PC-3 (cell line): Measurements from ENCODE around the gene MACROD2. TPM values are rescaled to one million over a fixed set of nuclear protein-coding genes. Genes with fewer than 3 reads are reported as not detected.

Experiments
- ATAC-seq: fragments of 200-7000 bp; cut with Tn5 transposase; 2 replicates; pipeline ENCODE4 v1.9.1; 2020; ENCODE audit warnings: mild to moderate bottlenecking, moderate library complexity
- BruUV-seq: library from RNA; stranded (reverse); fragments of 400-500 nt; replicated peaks from 2 replicates; lab custom pipeline; 2021; lab: Mats Ljungman, UMichigan
- CTCF ChIA-PET: fragments of 300-600 bp; sonication (Branson Sonifier 250); formaldehyde crosslinking; loops from one replicate; lab custom pipeline; 2022; ENCODE audit warnings: antibody characterized with exemption; lab: Charles Lee
- POLR2A ChIA-PET: fragments of 300-600 bp; sonication (Branson Sonifier 250); formaldehyde crosslinking; loops from one replicate; lab custom pipeline; 2022; ENCODE audit warnings: antibody characterized with exemption; ENCODE audit not compliant: unreplicated experiment; lab: Charles Lee
- DNase-seq: peaks from one replicate; pipeline ENCODE4 v3.0.0-alpha.2; 2015
- H2AFZ ChIP-seq: fragments of 300-600 bp; sonication (generic); 2 replicates; pipeline ENCODE4 v1.6.0; 2016; ENCODE audit warnings: antibody characterized with exemption, low read length
- H3F3A ChIP-seq: fragments of 300-600 bp; sonication (generic); one replicate; pipeline ENCODE4 v1.6.0; 2017; ENCODE audit warnings: antibody characterized with exemption, low read length, control low read depth, mild to moderate bottlenecking; ENCODE audit not compliant: unreplicated experiment
- H3K27ac ChIP-seq: fragments of 300-600 bp; sonication (generic); 2 replicates; pipeline ENCODE4 v1.5.1; 2016; ENCODE audit warnings: mild to moderate bottlenecking, low read length
- H3K27me3 ChIP-seq: fragments of 300-600 bp; sonication (generic); 2 replicates; pipeline ENCODE4 v1.6.1; 2016; ENCODE audit warnings: low read length, mixed read lengths
- H3K36me3 ChIP-seq: fragments of 300-600 bp; sonication (generic); 2 replicates; pipeline ENCODE4 v1.6.1; 2016; ENCODE audit warnings: low read depth, mixed run types, low read length, mixed read lengths
- H3K4me1 ChIP-seq: fragments of 300-600 bp; sonication (generic); 2 replicates; pipeline ENCODE4 v1.5.1; 2016; ENCODE audit warnings: low read length; ENCODE audit not compliant: insufficient read depth
- H3K4me2 ChIP-seq: fragments of 300-600 bp; sonication (generic); 2 replicates; pipeline ENCODE4 v1.6.0; 2016; ENCODE audit warnings: low read length
- H3K4me3 ChIP-seq: fragments of 300-600 bp; sonication (generic); 2 replicates; pipeline ENCODE4 v1.5.1; 2016; ENCODE audit warnings: mild to moderate bottlenecking, low read length, mixed read lengths
- H3K79me2 ChIP-seq: fragments of 300-600 bp; sonication (generic); 2 replicates; pipeline ENCODE4 v1.6.1; 2017; ENCODE audit warnings: low read length, mixed read lengths
- H3K9ac ChIP-seq: fragments of 300-600 bp; sonication (generic); 2 replicates; pipeline ENCODE4 v1.6.0; 2016; ENCODE audit warnings: mild to moderate bottlenecking, low read length
- H3K9me2 ChIP-seq: fragments of 300-600 bp; sonication (generic); replicated peaks from 2 replicates; pipeline ENCODE4 v1.6.1; 2016; ENCODE audit warnings: mixed run types, low read length, mixed read lengths
- H3K9me3 ChIP-seq: fragments of 300-600 bp; sonication (generic); 2 replicates; pipeline ENCODE4 v1.6.1; 2016; ENCODE audit warnings: low read length, mixed read lengths
- H4K20me1 ChIP-seq: fragments of 300-600 bp; sonication (generic); 2 replicates; pipeline ENCODE4 v1.6.1; 2016; ENCODE audit warnings: low read length, mixed read lengths
- EZH2 ChIP-seq: fragments of 300-600 bp; sonication (generic); IDR thresholded peaks from one replicate; pipeline ENCODE4 v1.6.1; 2017; ENCODE audit warnings: antibody characterized with exemption, mild to moderate bottlenecking, low read length; ENCODE audit not compliant: unreplicated experiment
- EZH2phosphoT487 ChIP-seq: fragments of 300-600 bp; sonication (generic); IDR thresholded peaks from 2 replicates; pipeline ENCODE4 v1.6.1; 2018; ENCODE audit warnings: mild to moderate bottlenecking, antibody characterized with exemption, low read length, borderline replicate concordance
- intact Hi-C: fragments of 100-400 bp; cut with micrococcal nuclease; formaldehyde crosslinking; loops from 2 replicates; pipeline ENCODE4 v1.9.0; 2023
- total RNA-seq: library from RNA; depleted of rRNA; stranded (reverse); fragments of >200 nt; gene quantifications from 2 replicates; pipeline ENCODE4 v1.2.3, GENCODE V29; 2014
- TF ChIP-seq, protein P1 (sequence below): fragments of 300-600 bp; sonication (generic); conservative IDR thresholded peaks from 2 replicates; pipeline ENCODE4 v1.5.1; 2017; ENCODE audit warnings: antibody characterized with exemption, low read depth, mild to moderate bottlenecking, low read length

MACROD2 gene
- total RNA-seq, 1 experiment from 2014 or later = 3.1 TPM

DNA sequence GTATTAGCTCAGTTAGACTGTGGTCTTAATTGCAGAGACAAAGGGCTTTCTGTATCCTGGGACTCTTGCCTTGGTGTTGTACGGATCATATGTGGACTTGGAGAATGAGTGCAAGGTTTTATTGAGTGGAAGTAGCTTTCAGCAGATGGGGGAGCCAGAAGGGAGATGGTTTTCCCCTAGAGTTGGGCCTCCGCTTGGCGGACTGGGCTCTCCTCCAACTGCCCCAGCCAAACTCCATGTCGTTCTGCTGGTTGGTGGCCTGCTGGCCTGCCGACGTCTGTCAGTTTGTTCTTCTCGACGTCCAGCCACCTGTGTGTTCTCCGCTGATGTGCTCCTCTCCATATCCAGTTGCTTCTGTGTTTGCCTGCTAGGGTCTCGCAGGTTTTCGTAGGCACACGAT, 531.6 kb downstream of the MACROD2 start:
- no peak overlapping the region for H3K4me3 ChIP-seq
- DNase-seq = no peak
- no peaks in the 10 kb centered on the region for H3F3A ChIP-seq
- no peaks in the 10 kb centered on the region for H4K20me1 ChIP-seq
- no peaks in the 10 kb centered on the region for H3K27me3 ChIP-seq
- TF ChIP-seq EZH2phosphoT487 (no peak), EZH2 (no peak)
- TF ChIP-seq, protein P1, sequence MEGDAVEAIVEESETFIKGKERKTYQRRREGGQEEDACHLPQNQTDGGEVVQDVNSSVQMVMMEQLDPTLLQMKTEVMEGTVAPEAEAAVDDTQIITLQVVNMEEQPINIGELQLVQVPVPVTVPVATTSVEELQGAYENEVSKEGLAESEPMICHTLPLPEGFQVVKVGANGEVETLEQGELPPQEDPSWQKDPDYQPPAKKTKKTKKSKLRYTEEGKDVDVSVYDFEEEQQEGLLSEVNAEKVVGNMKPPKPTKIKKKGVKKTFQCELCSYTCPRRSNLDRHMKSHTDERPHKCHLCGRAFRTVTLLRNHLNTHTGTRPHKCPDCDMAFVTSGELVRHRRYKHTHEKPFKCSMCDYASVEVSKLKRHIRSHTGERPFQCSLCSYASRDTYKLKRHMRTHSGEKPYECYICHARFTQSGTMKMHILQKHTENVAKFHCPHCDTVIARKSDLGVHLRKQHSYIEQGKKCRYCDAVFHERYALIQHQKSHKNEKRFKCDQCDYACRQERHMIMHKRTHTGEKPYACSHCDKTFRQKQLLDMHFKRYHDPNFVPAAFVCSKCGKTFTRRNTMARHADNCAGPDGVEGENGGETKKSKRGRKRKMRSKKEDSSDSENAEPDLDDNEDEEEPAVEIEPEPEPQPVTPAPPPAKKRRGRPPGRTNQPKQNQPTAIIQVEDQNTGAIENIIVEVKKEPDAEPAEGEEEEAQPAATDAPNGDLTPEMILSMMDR = no peak
- H3K9me3 ChIP-seq = no peaks in the 10 kb centered on the region
- 0 out of 2 replicates have a peak, but pooled peaks cover 7% of the 10 kb centered on the region for H3K4me1 ChIP-seq
- no peak overlapping the region for H3K4me2 ChIP-seq
- intact Hi-C loops = no loop called here
- no peak overlapping the region for H3K27ac ChIP-seq
- ATAC-seq = no peak
- H2AFZ ChIP-seq = no peak overlapping the region
- no peaks in the 10 kb centered on the region for H3K36me3 ChIP-seq
- no peak overlapping the region for H3K9ac ChIP-seq
- BruUV-seq = no TSS peak
- POLR2A ChIA-PET = no interaction called here
- no peaks in the 10 kb centered on the region for H3K9me2 ChIP-seq
- H3K79me2 ChIP-seq = no peaks in the 10 kb centered on the region
- CTCF ChIA-PET = no interaction called here

DNA sequence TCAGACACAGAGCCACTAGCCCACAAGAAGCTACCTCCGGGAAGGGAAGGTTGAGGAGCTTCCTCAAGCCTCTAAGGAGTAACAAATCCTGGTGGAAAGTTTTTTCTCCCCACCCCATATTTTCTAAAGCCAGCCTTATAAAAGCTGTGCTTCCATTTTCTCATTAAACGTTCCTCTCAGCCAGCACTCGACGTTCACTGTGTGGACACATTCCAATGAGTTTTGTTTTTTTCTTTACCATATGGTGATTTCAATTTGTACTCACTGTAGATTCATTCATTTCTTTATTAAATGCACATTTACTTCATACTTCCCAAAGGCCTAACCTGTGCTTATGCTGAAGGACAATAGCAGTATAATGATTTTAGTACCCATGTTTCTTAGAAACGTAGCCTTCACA, 536.5 kb downstream of the MACROD2 start:
- DNase-seq = no peak
- H3K79me2 ChIP-seq = no peaks in the 10 kb centered on the region
- no peaks in the 10 kb centered on the region for H4K20me1 ChIP-seq
- H3K27me3 ChIP-seq = no peaks in the 10 kb centered on the region
- ChIA-PET CTCF (no interaction called here), POLR2A (no interaction called here)
- no peak overlapping the region for H3K4me2 ChIP-seq
- H3K4me1 ChIP-seq = 0 out of 2 replicates have a peak, but pooled peaks cover 6% of the 10 kb centered on the region
- H3K9me3 ChIP-seq = no peaks in the 10 kb centered on the region
- no peak overlapping the region for H3K27ac ChIP-seq
- H3K36me3 ChIP-seq = no peaks in the 10 kb centered on the region
- no peak overlapping the region for H3K4me3 ChIP-seq
- H3K9me2 ChIP-seq = no peaks in the 10 kb centered on the region
- no TSS peak for BruUV-seq
- H3K9ac ChIP-seq = no peak overlapping the region
- TF ChIP-seq, protein P1 = no peak
- TF ChIP-seq EZH2 = no peak
- H2AFZ ChIP-seq = no peak overlapping the region
- no peaks in the 10 kb centered on the region for H3F3A ChIP-seq
- intact Hi-C loops = no loop called here
- ATAC-seq = no peak

DNA sequence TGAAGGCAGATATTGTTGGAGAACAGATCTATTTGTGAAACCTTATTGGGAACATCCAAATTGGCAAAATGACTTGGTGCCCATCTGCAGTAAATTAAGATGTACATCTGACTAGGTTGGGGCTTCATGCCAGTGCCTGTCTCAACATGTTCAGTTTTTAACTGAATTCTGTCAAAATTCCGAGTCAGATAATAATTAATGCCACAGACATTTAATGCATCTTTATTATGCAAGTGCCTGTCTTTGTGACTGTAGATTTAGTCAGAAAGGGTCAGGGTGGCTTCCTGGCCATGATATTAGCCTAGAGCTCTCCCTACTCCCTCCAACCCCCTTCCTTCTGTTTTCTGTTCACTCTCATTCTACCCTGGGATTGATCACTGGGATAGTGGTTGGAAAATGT, 541.4 kb downstream of the MACROD2 start:
- Histone ChIP-seq H3K9me2 (no peaks in the 10 kb centered on the region), H3K4me1 (no peaks in the 10 kb centered on the region), H2AFZ (no peak overlapping the region), H3F3A (no peaks in the 10 kb centered on the region), H3K79me2 (no peaks in the 10 kb centered on the region), H3K4me3 (no peak overlapping the region), H3K4me2 (no peak overlapping the region), H3K27ac (no peak overlapping the region), H3K27me3 (no peaks in the 10 kb centered on the region), H3K9ac (no peak overlapping the region), H3K9me3 (no peaks in the 10 kb centered on the region), H3K36me3 (no peaks in the 10 kb centered on the region), H4K20me1 (no peaks in the 10 kb centered on the region)
- no peak for TF ChIP-seq EZH2phosphoT487
- TF ChIP-seq, protein P1 = no peak
- no peak for TF ChIP-seq EZH2
- no peak for DNase-seq
- ChIA-PET POLR2A (no interaction called here), CTCF (no interaction called here)
- BruUV-seq = no TSS peak
- no peak for ATAC-seq
- intact Hi-C loops = no loop called here
